UCSD-AML1 (cell line): ENCODE data around the gene PROKR1.

Experiments
- DNase-seq: peaks from one replicate; lab custom pipeline; 2025; ENCODE audit not compliant: unreplicated experiment; lab: John Stamatoyannopoulos, UW

PROKR1 gene

GRCh38 chr2:68695971-68696370, 52.6 kb downstream of the PROKR1 start:
- no peak for DNase-seq

- no peak for DNase-seq
Measured at GRCh38 chr2:68696554-68696953, 53.2 kb downstream of the PROKR1 start.

DNA sequence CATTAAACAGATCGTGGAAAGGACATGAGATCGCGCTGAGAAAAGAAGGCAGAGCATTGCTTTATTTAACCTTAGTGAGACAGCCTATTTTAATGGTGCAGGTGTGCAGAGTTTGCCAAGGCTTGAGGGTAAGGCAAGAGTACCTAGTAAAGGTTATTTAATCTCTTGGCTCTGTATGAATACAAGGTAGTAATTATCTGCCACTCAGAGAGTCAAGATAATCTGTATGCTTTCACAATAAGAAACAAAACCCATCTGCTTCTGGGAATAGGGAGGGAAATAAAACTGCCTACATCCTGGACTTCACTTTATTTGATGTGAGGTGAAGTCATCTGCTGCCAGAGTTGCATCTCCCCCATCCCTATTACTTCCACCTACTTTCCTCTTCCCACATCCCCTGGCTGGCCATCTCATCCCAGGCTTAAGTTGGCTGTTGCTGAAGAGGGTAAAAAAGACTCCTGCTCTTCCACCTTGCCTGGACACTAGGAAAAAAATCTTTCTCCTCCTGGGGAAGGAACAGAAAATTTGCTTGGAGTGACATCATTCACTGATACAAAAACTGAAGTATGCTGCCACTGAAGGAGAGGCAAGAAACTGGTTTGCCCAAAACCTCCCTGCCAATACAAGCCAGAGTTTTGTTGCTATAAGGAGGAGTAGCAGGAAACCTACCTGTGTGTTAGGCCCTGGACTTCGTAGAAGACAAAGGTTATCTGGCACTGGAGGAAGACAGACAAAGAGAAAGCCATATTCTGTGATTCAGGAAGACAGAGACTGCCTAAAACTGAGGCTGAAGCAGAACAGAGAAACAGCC, 55.4 kb downstream of the PROKR1 start:
- no peak for DNase-seq

GRCh38 chr2:68700560-68700959, 57.2 kb downstream of the PROKR1 start:
- DNase-seq = no peak

- DNase-seq = no peak
Measured at GRCh38 chr2:68706637-68707036, 63.3 kb downstream of the PROKR1 start.
